HepG2 (cell line): ENCODE measurements around the gene C20orf204. TPM values are rescaled to one million over a fixed set of nuclear protein-coding genes. Genes with fewer than 3 reads are reported as not detected.

Experiments
- DZIP1 ChIP-seq: sonication (generic); formaldehyde crosslinking; IDR thresholded peaks from 2 replicates; pipeline ENCODE4 v1.5.0; 2020; ENCODE audit warnings: mild to moderate bottlenecking, missing genetic modification reagents
- E2F1 ChIP-seq: sonication (generic); formaldehyde crosslinking; IDR thresholded peaks from 2 replicates; pipeline ENCODE4 v1.5.0; 2020; ENCODE audit warnings: missing genetic modification reagents
- FOXP4 ChIP-seq: sonication (generic); formaldehyde crosslinking; IDR thresholded peaks from 2 replicates; pipeline ENCODE4 v1.4.0; 2020; ENCODE audit warnings: missing genetic modification reagents
- MZF1 ChIP-seq: sonication (generic); formaldehyde crosslinking; IDR thresholded peaks from 2 replicates; pipeline ENCODE4 v1.8.1; 2023; ENCODE audit warnings: mild to moderate bottlenecking, missing genetic modification reagents, borderline replicate concordance
- NCOA1 ChIP-seq: sonication (generic); formaldehyde crosslinking; IDR thresholded peaks from 2 replicates; pipeline ENCODE4 v1.9.0; 2021; ENCODE audit warnings: missing genetic modification reagents
- PRMT3 ChIP-seq: sonication (generic); formaldehyde crosslinking; IDR thresholded peaks from 2 replicates; pipeline ENCODE4 v1.8.1; 2022; ENCODE audit warnings: low read depth, mild to moderate bottlenecking, moderate library complexity, missing genetic modification reagents, borderline replicate concordance
- TBX2 ChIP-seq: sonication (generic); formaldehyde crosslinking; IDR thresholded peaks from 2 replicates; pipeline ENCODE4 v1.5.0; 2020; ENCODE audit warnings: missing genetic modification reagents, mild to moderate bottlenecking, borderline replicate concordance
- ZBTB43 ChIP-seq: sonication (generic); formaldehyde crosslinking; conservative IDR thresholded peaks from 2 replicates; pipeline ENCODE4 v1.4.0; 2020; ENCODE audit warnings: missing genetic modification reagents
- ZFP36 ChIP-seq: fragments of 150-350 bp; IDR thresholded peaks from 2 replicates; pipeline ENCODE4 v1.6.1; 2018; ENCODE audit warnings: borderline replicate concordance, low read length, low read depth; ENCODE audit not compliant: partially characterized antibody
- ZNF263 ChIP-seq: sonication (generic); formaldehyde crosslinking; IDR thresholded peaks from 2 replicates; pipeline ENCODE4 v1.4.0; 2020; ENCODE audit warnings: missing genetic modification reagents
- ZNF414 ChIP-seq: sonication (generic); formaldehyde crosslinking; IDR thresholded peaks from 2 replicates; pipeline ENCODE4 v1.5.0; 2020; ENCODE audit warnings: missing genetic modification reagents
- ZNF567 ChIP-seq: sonication (generic); formaldehyde crosslinking; IDR thresholded peaks from 2 replicates; pipeline ENCODE4 v1.8.1; 2023; ENCODE audit warnings: mild to moderate bottlenecking, missing genetic modification reagents, borderline replicate concordance
- ZNF687 ChIP-seq: sonication (generic); formaldehyde crosslinking; IDR thresholded peaks from 2 replicates; pipeline ENCODE4 v1.5.1; 2020; ENCODE audit warnings: mild to moderate bottlenecking, missing genetic modification reagents, moderate library complexity
- ZNF891 ChIP-seq: sonication (generic); formaldehyde crosslinking; IDR thresholded peaks from 2 replicates; pipeline ENCODE4 v1.5.0; 2020; ENCODE audit warnings: mild to moderate bottlenecking, missing genetic modification reagents
- polyA plus RNA-seq, 8 experiments: library from polyadenylated mRNA; depleted of rRNA in 3 of 8; stranded (reverse) in 7 of 8; unstranded in 1 of 8; fragments of >200 nt; fragmentation: Illumina TruSeq in 4 of 8; extraction: Trizol in 4 of 8; gene quantifications; 2 replicates each; pipeline versions ENCODE4 v1.2.1 to v1.2.3, GENCODE V29; 2011 to 2016; ENCODE audit warnings: low read depth in 4 of 8, missing spikeins in 1 of 8, mixed read lengths in 1 of 8; ENCODE audit not compliant: insufficient read depth in 1 of 8
- total RNA-seq, 5 experiments: library from RNA; depleted of rRNA; stranded (reverse); fragments of >200 nt; fragmentation: Illumina TruSeq; extraction: Trizol; gene quantifications; 2 replicates each; pipeline ENCODE4 v1.2.3, GENCODE V29; 2016; ENCODE audit warnings: low read depth in 1 of 5

C20orf204 gene
- total and polyA plus RNA-seq, 2 of the 13 experiments (the other 11 are each of a cell fraction or from before 2014, with no cell fraction given) = 22.1 to 80.0 TPM

- no peak; the same call in 1 of the 2 replicates for TF ChIP-seq ZNF263
- no peak for TF ChIP-seq MZF1
- no peak; the same call in 1 of the 2 replicates for TF ChIP-seq NCOA1
- peak; percentile 70; the same call in 1 of the 2 replicates for TF ChIP-seq ZNF414 (CRISPR knock-in tag)
- TF ChIP-seq ZFP36 = no peak
- no peak; the same call in 1 of the 2 replicates for TF ChIP-seq DZIP1 (CRISPR knock-in tag)
- peak; percentile 32; the same call in 1 of the 2 replicates for TF ChIP-seq ZNF567
- no peak for TF ChIP-seq TBX2 (CRISPR knock-in tag)
- TF ChIP-seq PRMT3 (CRISPR knock-in tag) = peak; percentile 35; the same call in 1 of the 2 replicates
- no peak for TF ChIP-seq E2F1 (CRISPR knock-in tag)
- 0 out of 2 replicates have a peak, but pooled peaks have one; percentile 23 for TF ChIP-seq FOXP4 (CRISPR knock-in tag)
- TF ChIP-seq ZNF687 (CRISPR knock-in tag) = no peak; the same call in none of the 2 replicates
- no peak; the same call in 1 of the 2 replicates for TF ChIP-seq ZBTB43
- no peak; the same call in 1 of the 2 replicates for TF ChIP-seq ZNF891 (CRISPR knock-in tag)
These were observed 27.6 kb downstream of the C20orf204 start (continued) for GRCh38 chr20:64063389-64064144.
